Tibial nerve (tissue), 4 donors: ENCODE results near the gene ACAP1.

ENCODE experiments used
- EP300 ChIP-seq, 2 donors: sonication (generic); formaldehyde crosslinking; IDR thresholded peaks; one replicate each; pipeline ENCODE4 v1.6.1; 2017; ENCODE audit warnings: antibody characterized with exemption in 2 of 2, mild to moderate bottlenecking in 1 of 2
- POLR2A ChIP-seq, 2 donors: fragments of 450-650 bp; IDR thresholded peaks; one replicate each; pipeline ENCODE4 v1.6.1; 2017; ENCODE audit warnings: antibody characterized with exemption in 2 of 2, mild to moderate bottlenecking in 2 of 2, moderate library complexity in 2 of 2
- TF ChIP-seq, protein P1 (sequence below), 5 experiments: fragments of 200-600 bp in 3 of 5; fragments of 450-650 bp in 2 of 5; sonication (generic) in 3 of 5; IDR thresholded peaks; one replicate each; pipeline ENCODE4 v1.5.1; 2016 to 2019; ENCODE audit warnings: antibody characterized with exemption in 5 of 5, mild to moderate bottlenecking in 3 of 5, moderate library complexity in 2 of 5

- TF ChIP-seq, protein P1, sequence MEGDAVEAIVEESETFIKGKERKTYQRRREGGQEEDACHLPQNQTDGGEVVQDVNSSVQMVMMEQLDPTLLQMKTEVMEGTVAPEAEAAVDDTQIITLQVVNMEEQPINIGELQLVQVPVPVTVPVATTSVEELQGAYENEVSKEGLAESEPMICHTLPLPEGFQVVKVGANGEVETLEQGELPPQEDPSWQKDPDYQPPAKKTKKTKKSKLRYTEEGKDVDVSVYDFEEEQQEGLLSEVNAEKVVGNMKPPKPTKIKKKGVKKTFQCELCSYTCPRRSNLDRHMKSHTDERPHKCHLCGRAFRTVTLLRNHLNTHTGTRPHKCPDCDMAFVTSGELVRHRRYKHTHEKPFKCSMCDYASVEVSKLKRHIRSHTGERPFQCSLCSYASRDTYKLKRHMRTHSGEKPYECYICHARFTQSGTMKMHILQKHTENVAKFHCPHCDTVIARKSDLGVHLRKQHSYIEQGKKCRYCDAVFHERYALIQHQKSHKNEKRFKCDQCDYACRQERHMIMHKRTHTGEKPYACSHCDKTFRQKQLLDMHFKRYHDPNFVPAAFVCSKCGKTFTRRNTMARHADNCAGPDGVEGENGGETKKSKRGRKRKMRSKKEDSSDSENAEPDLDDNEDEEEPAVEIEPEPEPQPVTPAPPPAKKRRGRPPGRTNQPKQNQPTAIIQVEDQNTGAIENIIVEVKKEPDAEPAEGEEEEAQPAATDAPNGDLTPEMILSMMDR (IDR thresholded peaks at IDR 0.05), result no peak
- TF ChIP-seq POLR2A (IDR thresholded peaks at IDR 0.05), result no peak
- no peak for TF ChIP-seq EP300 (IDR thresholded peaks at IDR 0.05)
Measured at GRCh38 chr17:7334938-7335538, 1.3 kb upstream of the ACAP1 start.
